Measurements from ENCODE around the gene THOP1.

Gene THOP1

GRCh38 chr19:2771786-2772674 lies 13.3 kb upstream of the THOP1 start:
- H3K9me3 ChIP-seq, result no peaks in the 10 kb centered on the region
- no peak for TF ChIP-seq CTCF (IDR thresholded peaks at IDR 0.05; ENCODE audit: low read depth, low read length)
- no peak for DNase-seq
- no peaks in the 10 kb centered on the region for H3K4me1 ChIP-seq
- H3K36me3 ChIP-seq, result peaks cover 55% of the 10 kb centered on the region
- no peaks in the 10 kb centered on the region for H3K27me3 ChIP-seq
- H3K4me3 ChIP-seq (ENCODE audit: low read depth, low read length), result no peak overlapping the region

- Histone ChIP-seq H3K27me3 (no peaks in the 10 kb centered on the region), H3K4me1 (no peaks in the 10 kb centered on the region), H3K9me3 (no peaks in the 10 kb centered on the region), H3K36me3 (peaks cover 47% of the 10 kb centered on the region), H3K4me3 (ENCODE audit: low read depth, low read length) (no peak overlapping the region)
- no peak for DNase-seq
- TF ChIP-seq CTCF (IDR thresholded peaks at IDR 0.05; ENCODE audit: low read depth, low read length), result no peak
Observed at GRCh38 chr19:2774083-2774679, 11.1 kb upstream of the THOP1 start.

- no peak for DNase-seq
- Histone ChIP-seq H3K4me1 (no peaks in the 10 kb centered on the region), H3K27me3 (no peaks in the 10 kb centered on the region), H3K36me3 (peaks cover 45% of the 10 kb centered on the region), H3K9me3 (no peaks in the 10 kb centered on the region), H3K4me3 (ENCODE audit: low read depth, low read length) (no peak overlapping the region)
- TF ChIP-seq CTCF (IDR thresholded peaks at IDR 0.05; ENCODE audit: low read depth, low read length), result no peak
Observed at GRCh38 chr19:2774953-2775555, 10.2 kb upstream of the THOP1 start.

- Histone ChIP-seq H3K4me1 (no peaks in the 10 kb centered on the region), H3K36me3 (peaks cover 46% of the 10 kb centered on the region)
Observed at GRCh38 chr19:2775556-2776430, 9.5 kb upstream of the THOP1 start.

More at GRCh38 chr19:2775556-2776430, 9.5 kb upstream of the THOP1 start:
- DNase-seq, result no peak
- Histone ChIP-seq H3K9me3 (no peaks in the 10 kb centered on the region), H3K27me3 (no peaks in the 10 kb centered on the region), H3K4me3 (ENCODE audit: low read depth, low read length) (no peak overlapping the region)
- no peak for TF ChIP-seq CTCF (IDR thresholded peaks at IDR 0.05; ENCODE audit: low read depth, low read length)

Data from BE2C (cell line).